K562 (cell line): ENCODE data around the gene PHF20. TPM values are rescaled to one million over a fixed set of nuclear protein-coding genes. Genes with fewer than 3 reads are reported as not detected.

ENCODE experiments used
- CREB3L1 ChIP-seq: fragments of 450-650 bp; IDR thresholded peaks from 2 replicates; pipeline ENCODE4 v1.6.1; 2014; ENCODE audit warnings: low read depth, mild to moderate bottlenecking, moderate library complexity, borderline replicate concordance
- ESRRA ChIP-seq: fragments of 450-650 bp; IDR thresholded peaks from 2 replicates; pipeline ENCODE4 v1.6.1; 2014; ENCODE audit warnings: low read depth, mild to moderate bottlenecking, moderate library complexity, borderline replicate concordance
- ETS2 ChIP-seq: IDR thresholded peaks from 2 replicates; pipeline ENCODE4 v1.6.1; 2016; ENCODE audit warnings: borderline replicate concordance, missing genetic modification characterization, mild to moderate bottlenecking, moderate library complexity, missing compliant biosample characterization; ENCODE audit not compliant: poor library complexity, severe bottlenecking
- FOXK1 ChIP-seq: sonication (generic); formaldehyde crosslinking; IDR thresholded peaks from 2 replicates; pipeline ENCODE4 v1.8.0; 2022; ENCODE audit warnings: missing genetic modification reagents, mild to moderate bottlenecking, borderline replicate concordance
- FUS ChIP-seq: fragments of 200-400 bp; formaldehyde crosslinking; optimal IDR thresholded peaks from 2 replicates; pipeline ENCODE3; 2017; ENCODE audit warnings: low read depth, low read length
- HMG20A ChIP-seq: fragments of 450-650 bp; formaldehyde crosslinking; conservative IDR thresholded peaks from 2 replicates; pipeline ENCODE4 v1.4.0; 2020; ENCODE audit warnings: mild to moderate bottlenecking, mixed read lengths
- KAT2B ChIP-seq: IDR thresholded peaks from one replicate; pipeline ENCODE4 v1.6.1; 2012; ENCODE audit warnings: low read depth, mild to moderate bottlenecking, control low read depth, inconsistent platforms, low read length, moderate library complexity
- KAT7 ChIP-seq: sonication (generic); formaldehyde crosslinking; IDR thresholded peaks from 2 replicates; pipeline ENCODE4 v1.8.0; 2022; ENCODE audit warnings: missing genetic modification reagents, mild to moderate bottlenecking, borderline replicate concordance
- KLF13 ChIP-seq: fragments of 450-650 bp; IDR thresholded peaks from 2 replicates; pipeline ENCODE4 v1.6.1; 2016; ENCODE audit warnings: missing genetic modification characterization, low read depth, mild to moderate bottlenecking, missing compliant biosample characterization, moderate library complexity, borderline replicate concordance
- MAFG ChIP-seq: fragments of 450-650 bp; conservative IDR thresholded peaks from 2 replicates; pipeline ENCODE4 v1.6.1; 2016; ENCODE audit warnings: missing genetic modification characterization, missing compliant biosample characterization
- MTA3 ChIP-seq: fragments of 450-650 bp; formaldehyde crosslinking; IDR thresholded peaks from 2 replicates; pipeline ENCODE4 v1.6.1; 2017; ENCODE audit warnings: mild to moderate bottlenecking, borderline replicate concordance
- POU5F1 ChIP-seq: fragments of 150-350 bp; IDR thresholded peaks from 2 replicates; pipeline ENCODE4 v1.6.1; 2014; ENCODE audit warnings: borderline replicate concordance, low read length, low read depth, mild to moderate bottlenecking; ENCODE audit not compliant: partially characterized antibody
- RBM22 ChIP-seq: fragments of 200-400 bp; formaldehyde crosslinking; IDR thresholded peaks from 2 replicates; pipeline ENCODE4 v1.6.1; 2018; ENCODE audit warnings: low read length, low read depth; ENCODE audit not compliant: poor library complexity, severe bottlenecking
- ZNF282 ChIP-seq: sonication (generic); formaldehyde crosslinking; IDR thresholded peaks from 2 replicates; pipeline ENCODE4 v1.8.1; 2023; ENCODE audit warnings: missing genetic modification reagents
- ZNF584 ChIP-seq: fragments of 200-800 bp; sonication (Bioruptor generic); IDR thresholded peaks from 2 replicates; pipeline ENCODE4 v1.6.1; 2016; ENCODE audit warnings: low read depth, mild to moderate bottlenecking, missing genetic modification characterization, missing compliant biosample characterization
- polyA plus RNA-seq, 8 experiments: library from polyadenylated mRNA; depleted of rRNA in 4 of 8; stranded (reverse) in 5 of 8; unstranded in 3 of 8; fragments of >200 nt; fragmentation: Nextera tagmentation in 2 of 8; fragmentation: Illumina TruSeq in 1 of 8; extraction: Ambion mirVana in 2 of 8; extraction: Trizol in 1 of 8; gene quantifications; 2 replicates each; pipeline versions ENCODE4 v1.2.1 to v1.2.3, GENCODE V29; 2011 to 2014; ENCODE audit warnings: inconsistent platforms in 1 of 8, missing spikeins in 1 of 8
- total RNA-seq, 7 experiments: library from RNA; depleted of rRNA in 6 of 7; stranded (reverse); fragments of >200 nt in 6 of 7; fragmentation: Illumina TruSeq in 2 of 7; extraction: Trizol in 2 of 7; gene quantifications; 2 replicates each; pipeline versions ENCODE4 v1.2.1 to v1.2.3, GENCODE V29; 2011 to 2021; ENCODE audit warnings: low replicate concordance in 1 of 7

The PHF20 gene
- total and polyA plus RNA-seq, 9 of the 15 experiments (the other 6 are each of a cell fraction or from before 2014, with no cell fraction given), result 49.9 to 196 (median 70.7) TPM

GRCh38 chr20:35741892-35742740, 29.7 kb upstream of the PHF20 start, which contains the start of gene RBM39 (continued):
- TF ChIP-seq ZNF282 (CRISPR knock-in tag) (0 out of 2 replicates have a peak, but pooled peaks have one; percentile 59), RBM22 (peak; percentile 98), POU5F1 (no peak), KLF13 (tag) (peak; percentile 32; the same call in 1 of the 2 replicates), ETS2 (tag) (no peak), ZNF584 (peak; percentile 55; the same call in 1 of the 2 replicates), KAT7 (CRISPR knock-in tag) (no peak), FOXK1 (CRISPR knock-in tag) (no peak), HMG20A (CRISPR knock-in tag) (no peak), KAT2B (no peak), ESRRA (peak; percentile 96), MAFG (tag) (no peak), MTA3 (peak; percentile 83), FUS (no peak), CREB3L1 (peak; percentile 100)
